Measurements from ENCODE around the gene PLOD1.

The PLOD1 gene

GRCh38 chr1:11908095-11908675, 26.3 kb upstream of the PLOD1 start (continued):
- TF ChIP-seq, protein P1, sequence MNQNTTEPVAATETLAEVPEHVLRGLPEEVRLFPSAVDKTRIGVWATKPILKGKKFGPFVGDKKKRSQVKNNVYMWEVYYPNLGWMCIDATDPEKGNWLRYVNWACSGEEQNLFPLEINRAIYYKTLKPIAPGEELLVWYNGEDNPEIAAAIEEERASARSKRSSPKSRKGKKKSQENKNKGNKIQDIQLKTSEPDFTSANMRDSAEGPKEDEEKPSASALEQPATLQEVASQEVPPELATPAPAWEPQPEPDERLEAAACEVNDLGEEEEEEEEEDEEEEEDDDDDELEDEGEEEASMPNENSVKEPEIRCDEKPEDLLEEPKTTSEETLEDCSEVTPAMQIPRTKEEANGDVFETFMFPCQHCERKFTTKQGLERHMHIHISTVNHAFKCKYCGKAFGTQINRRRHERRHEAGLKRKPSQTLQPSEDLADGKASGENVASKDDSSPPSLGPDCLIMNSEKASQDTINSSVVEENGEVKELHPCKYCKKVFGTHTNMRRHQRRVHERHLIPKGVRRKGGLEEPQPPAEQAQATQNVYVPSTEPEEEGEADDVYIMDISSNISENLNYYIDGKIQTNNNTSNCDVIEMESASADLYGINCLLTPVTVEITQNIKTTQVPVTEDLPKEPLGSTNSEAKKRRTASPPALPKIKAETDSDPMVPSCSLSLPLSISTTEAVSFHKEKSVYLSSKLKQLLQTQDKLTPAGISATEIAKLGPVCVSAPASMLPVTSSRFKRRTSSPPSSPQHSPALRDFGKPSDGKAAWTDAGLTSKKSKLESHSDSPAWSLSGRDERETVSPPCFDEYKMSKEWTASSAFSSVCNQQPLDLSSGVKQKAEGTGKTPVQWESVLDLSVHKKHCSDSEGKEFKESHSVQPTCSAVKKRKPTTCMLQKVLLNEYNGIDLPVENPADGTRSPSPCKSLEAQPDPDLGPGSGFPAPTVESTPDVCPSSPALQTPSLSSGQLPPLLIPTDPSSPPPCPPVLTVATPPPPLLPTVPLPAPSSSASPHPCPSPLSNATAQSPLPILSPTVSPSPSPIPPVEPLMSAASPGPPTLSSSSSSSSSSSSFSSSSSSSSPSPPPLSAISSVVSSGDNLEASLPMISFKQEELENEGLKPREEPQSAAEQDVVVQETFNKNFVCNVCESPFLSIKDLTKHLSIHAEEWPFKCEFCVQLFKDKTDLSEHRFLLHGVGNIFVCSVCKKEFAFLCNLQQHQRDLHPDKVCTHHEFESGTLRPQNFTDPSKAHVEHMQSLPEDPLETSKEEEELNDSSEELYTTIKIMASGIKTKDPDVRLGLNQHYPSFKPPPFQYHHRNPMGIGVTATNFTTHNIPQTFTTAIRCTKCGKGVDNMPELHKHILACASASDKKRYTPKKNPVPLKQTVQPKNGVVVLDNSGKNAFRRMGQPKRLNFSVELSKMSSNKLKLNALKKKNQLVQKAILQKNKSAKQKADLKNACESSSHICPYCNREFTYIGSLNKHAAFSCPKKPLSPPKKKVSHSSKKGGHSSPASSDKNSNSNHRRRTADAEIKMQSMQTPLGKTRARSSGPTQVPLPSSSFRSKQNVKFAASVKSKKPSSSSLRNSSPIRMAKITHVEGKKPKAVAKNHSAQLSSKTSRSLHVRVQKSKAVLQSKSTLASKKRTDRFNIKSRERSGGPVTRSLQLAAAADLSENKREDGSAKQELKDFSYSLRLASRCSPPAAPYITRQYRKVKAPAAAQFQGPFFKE (tag by site-specific recombination; IDR thresholded peaks at IDR 0.05; ENCODE audit: borderline replicate concordance): no peak
- TF ChIP-seq ZFP37 (tag by site-specific recombination; IDR thresholded peaks at IDR 0.05) (peak; percentile 81; the same call in 1 of the 2 replicates), ZNF239 (tag by site-specific recombination; IDR thresholded peaks at IDR 0.05) (no peak), ZNF157 (tag by site-specific recombination; IDR thresholded peaks at IDR 0.05) (no peak), ZNF548 (tag by site-specific recombination; IDR thresholded peaks at IDR 0.05) (no peak), HOXC10 (CRISPR knock-in tag; IDR thresholded peaks at IDR 0.05) (no peak), ZNF645 (tag by site-specific recombination; IDR thresholded peaks at IDR 0.05) (no peak), KLF17 (tag by site-specific recombination; IDR thresholded peaks at IDR 0.05) (no peak), HOXD13 (CRISPR knock-in tag; IDR thresholded peaks at IDR 0.05; ENCODE audit: borderline replicate concordance) (no peak), KLF16 (tag by site-specific recombination; IDR thresholded peaks at IDR 0.05) (0 out of 2 replicates have a peak, but pooled peaks have one; percentile 56), ZNF10 (tag by site-specific recombination; IDR thresholded peaks at IDR 0.05) (no peak), INSM2 (tag by site-specific recombination; IDR thresholded peaks at IDR 0.05) (peak; percentile 2; the same call in 1 of the 2 replicates), PATZ1 (tag by site-specific recombination; IDR thresholded peaks at IDR 0.05) (no peak; the same call in 1 of the 2 replicates), ZNF843 (tag by site-specific recombination; IDR thresholded peaks at IDR 0.05) (peak; percentile 29), ZNF530 (tag by site-specific recombination; IDR thresholded peaks at IDR 0.05; ENCODE audit: low read depth) (no peak), ZNF558 (tag by site-specific recombination; IDR thresholded peaks at IDR 0.05) (peak; percentile 61; the same call in 1 of the 2 replicates), ZNF596 (tag by site-specific recombination; IDR thresholded peaks at IDR 0.05) (no peak), ZNF692 (tag by site-specific recombination; IDR thresholded peaks at IDR 0.05) (no peak; the same call in 1 of the 2 replicates)
- TF ChIP-seq, protein P2, sequence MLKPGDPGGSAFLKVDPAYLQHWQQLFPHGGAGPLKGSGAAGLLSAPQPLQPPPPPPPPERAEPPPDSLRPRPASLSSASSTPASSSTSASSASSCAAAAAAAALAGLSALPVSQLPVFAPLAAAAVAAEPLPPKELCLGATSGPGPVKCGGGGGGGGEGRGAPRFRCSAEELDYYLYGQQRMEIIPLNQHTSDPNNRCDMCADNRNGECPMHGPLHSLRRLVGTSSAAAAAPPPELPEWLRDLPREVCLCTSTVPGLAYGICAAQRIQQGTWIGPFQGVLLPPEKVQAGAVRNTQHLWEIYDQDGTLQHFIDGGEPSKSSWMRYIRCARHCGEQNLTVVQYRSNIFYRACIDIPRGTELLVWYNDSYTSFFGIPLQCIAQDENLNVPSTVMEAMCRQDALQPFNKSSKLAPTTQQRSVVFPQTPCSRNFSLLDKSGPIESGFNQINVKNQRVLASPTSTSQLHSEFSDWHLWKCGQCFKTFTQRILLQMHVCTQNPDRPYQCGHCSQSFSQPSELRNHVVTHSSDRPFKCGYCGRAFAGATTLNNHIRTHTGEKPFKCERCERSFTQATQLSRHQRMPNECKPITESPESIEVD (tag by site-specific recombination; IDR thresholded peaks at IDR 0.05): peak; percentile 92
- TF ChIP-seq, protein P3, sequence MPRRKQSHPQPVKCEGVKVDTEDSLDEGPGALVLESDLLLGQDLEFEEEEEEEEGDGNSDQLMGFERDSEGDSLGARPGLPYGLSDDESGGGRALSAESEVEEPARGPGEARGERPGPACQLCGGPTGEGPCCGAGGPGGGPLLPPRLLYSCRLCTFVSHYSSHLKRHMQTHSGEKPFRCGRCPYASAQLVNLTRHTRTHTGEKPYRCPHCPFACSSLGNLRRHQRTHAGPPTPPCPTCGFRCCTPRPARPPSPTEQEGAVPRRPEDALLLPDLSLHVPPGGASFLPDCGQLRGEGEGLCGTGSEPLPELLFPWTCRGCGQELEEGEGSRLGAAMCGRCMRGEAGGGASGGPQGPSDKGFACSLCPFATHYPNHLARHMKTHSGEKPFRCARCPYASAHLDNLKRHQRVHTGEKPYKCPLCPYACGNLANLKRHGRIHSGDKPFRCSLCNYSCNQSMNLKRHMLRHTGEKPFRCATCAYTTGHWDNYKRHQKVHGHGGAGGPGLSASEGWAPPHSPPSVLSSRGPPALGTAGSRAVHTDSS (tag by site-specific recombination; IDR thresholded peaks at IDR 0.05): no peak; the same call in 1 of the 2 replicates
- TF ChIP-seq, protein P4, sequence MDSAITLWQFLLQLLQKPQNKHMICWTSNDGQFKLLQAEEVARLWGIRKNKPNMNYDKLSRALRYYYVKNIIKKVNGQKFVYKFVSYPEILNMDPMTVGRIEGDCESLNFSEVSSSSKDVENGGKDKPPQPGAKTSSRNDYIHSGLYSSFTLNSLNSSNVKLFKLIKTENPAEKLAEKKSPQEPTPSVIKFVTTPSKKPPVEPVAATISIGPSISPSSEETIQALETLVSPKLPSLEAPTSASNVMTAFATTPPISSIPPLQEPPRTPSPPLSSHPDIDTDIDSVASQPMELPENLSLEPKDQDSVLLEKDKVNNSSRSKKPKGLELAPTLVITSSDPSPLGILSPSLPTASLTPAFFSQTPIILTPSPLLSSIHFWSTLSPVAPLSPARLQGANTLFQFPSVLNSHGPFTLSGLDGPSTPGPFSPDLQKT (IDR thresholded peaks at IDR 0.05; ENCODE audit: borderline replicate concordance, low read depth, low read length): no peak
